ENCODE measurements around the gene FAM50B. TPM values are rescaled to one million over a fixed set of nuclear protein-coding genes. Genes with fewer than 3 reads are reported as not detected.

FAM50B gene
- total and polyA plus RNA-seq, 2 of the 13 experiments (the other 11 are each of a cell fraction or from before 2014, with no cell fraction given) = 0.05 TPM; not detected in 1

DNA sequence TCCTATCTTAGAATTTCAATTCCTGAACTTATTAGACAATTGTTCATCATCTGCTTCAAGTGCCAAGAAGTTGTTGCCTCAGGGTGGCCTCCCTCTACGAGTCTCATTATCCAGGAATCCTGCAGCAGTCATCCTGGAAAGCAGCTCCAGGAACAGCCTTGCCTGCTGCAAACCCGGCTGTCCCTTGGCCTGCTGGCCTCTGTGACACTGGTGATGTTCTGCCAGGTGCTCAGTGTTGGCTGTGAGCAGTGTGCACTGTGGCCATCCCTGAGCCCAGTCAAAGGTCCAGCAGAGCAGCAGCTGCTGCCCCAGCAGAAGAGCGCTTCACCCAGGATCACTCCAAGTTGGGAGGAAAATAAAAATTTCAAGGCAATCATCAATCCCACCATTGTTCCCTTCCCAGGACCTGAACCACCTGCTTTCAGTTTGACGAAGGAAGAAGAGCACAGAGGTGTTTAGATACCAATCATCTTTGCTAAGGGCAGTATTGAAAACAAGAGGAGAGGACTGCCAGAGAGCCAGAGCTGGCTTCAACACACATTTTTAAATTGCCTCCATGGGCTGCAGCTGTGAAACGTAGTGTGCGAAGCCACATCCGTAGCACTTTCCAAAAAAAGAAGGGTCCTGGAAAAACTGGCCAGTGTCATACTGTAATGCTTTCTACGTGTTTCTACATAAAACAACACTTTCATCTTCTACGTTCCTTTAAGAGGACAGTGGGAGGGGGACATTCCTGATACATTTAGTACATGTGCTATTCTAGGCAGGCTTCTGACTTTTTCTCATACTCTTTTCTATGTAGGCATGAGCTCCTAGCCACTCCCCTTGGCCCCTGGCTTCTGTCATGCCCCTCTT, 7.2 kb upstream of the FAM50B start (continued):
- TF ChIP-seq, protein P1, sequence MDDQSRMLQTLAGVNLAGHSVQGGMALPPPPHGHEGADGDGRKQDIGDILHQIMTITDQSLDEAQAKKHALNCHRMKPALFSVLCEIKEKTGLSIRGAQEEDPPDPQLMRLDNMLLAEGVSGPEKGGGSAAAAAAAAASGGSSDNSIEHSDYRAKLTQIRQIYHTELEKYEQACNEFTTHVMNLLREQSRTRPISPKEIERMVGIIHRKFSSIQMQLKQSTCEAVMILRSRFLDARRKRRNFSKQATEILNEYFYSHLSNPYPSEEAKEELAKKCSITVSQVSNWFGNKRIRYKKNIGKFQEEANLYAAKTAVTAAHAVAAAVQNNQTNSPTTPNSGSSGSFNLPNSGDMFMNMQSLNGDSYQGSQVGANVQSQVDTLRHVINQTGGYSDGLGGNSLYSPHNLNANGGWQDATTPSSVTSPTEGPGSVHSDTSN (CRISPR knock-in tag; IDR thresholded peaks at IDR 0.05; ENCODE audit: borderline replicate concordance) = no peak
- TF ChIP-seq NFKB2 (CRISPR knock-in tag; IDR thresholded peaks at IDR 0.05; ENCODE audit: borderline replicate concordance) (peak; percentile 47; the same call in 1 of the 2 replicates), ZNF224 (CRISPR knock-in tag; IDR thresholded peaks at IDR 0.05) (no peak), SAFB2 (CRISPR knock-in tag; IDR thresholded peaks at IDR 0.05; ENCODE audit: borderline replicate concordance, low read depth) (no peak), ZMYM3 (CRISPR knock-in tag; IDR thresholded peaks at IDR 0.05) (peak; percentile 23; the same call in 1 of the 2 replicates), ZNF567 (CRISPR knock-in tag; IDR thresholded peaks at IDR 0.05; ENCODE audit: borderline replicate concordance) (peak; percentile 71; the same call in 1 of the 2 replicates), ZNF263 (CRISPR knock-in tag; IDR thresholded peaks at IDR 0.05) (no peak), NCOR1 (IDR thresholded peaks at IDR 0.05; ENCODE audit: borderline replicate concordance, low read length) (no peak), ZNF570 (CRISPR knock-in tag; IDR thresholded peaks at IDR 0.05; ENCODE audit: borderline replicate concordance) (no peak), ZBTB38 (CRISPR knock-in tag; IDR thresholded peaks at IDR 0.05) (peak; percentile 79), ZNF234 (CRISPR knock-in tag; conservative IDR thresholded peaks at IDR 0.05) (no peak), MEF2D (CRISPR knock-in tag; IDR thresholded peaks at IDR 0.05) (no peak), TEAD3 (CRISPR knock-in tag; optimal IDR thresholded peaks at IDR 0.05; ENCODE audit: borderline replicate concordance) (peak; percentile 44), ZBTB42 (CRISPR knock-in tag; IDR thresholded peaks at IDR 0.05) (no peak), ZNF496 (CRISPR knock-in tag; IDR thresholded peaks at IDR 0.05; ENCODE audit: insufficient replicate concordance) (no peak), ZNF205 (CRISPR knock-in tag; IDR thresholded peaks at IDR 0.05) (no peak), HDAC1 (CRISPR knock-in tag; IDR thresholded peaks at IDR 0.05) (no peak; the same call in 1 of the 2 replicates)
- TF ChIP-seq, protein P2, sequence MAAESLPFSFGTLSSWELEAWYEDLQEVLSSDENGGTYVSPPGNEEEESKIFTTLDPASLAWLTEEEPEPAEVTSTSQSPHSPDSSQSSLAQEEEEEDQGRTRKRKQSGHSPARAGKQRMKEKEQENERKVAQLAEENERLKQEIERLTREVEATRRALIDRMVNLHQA (CRISPR knock-in tag; IDR thresholded peaks at IDR 0.05) = no peak
- TF ChIP-seq, protein P3, sequence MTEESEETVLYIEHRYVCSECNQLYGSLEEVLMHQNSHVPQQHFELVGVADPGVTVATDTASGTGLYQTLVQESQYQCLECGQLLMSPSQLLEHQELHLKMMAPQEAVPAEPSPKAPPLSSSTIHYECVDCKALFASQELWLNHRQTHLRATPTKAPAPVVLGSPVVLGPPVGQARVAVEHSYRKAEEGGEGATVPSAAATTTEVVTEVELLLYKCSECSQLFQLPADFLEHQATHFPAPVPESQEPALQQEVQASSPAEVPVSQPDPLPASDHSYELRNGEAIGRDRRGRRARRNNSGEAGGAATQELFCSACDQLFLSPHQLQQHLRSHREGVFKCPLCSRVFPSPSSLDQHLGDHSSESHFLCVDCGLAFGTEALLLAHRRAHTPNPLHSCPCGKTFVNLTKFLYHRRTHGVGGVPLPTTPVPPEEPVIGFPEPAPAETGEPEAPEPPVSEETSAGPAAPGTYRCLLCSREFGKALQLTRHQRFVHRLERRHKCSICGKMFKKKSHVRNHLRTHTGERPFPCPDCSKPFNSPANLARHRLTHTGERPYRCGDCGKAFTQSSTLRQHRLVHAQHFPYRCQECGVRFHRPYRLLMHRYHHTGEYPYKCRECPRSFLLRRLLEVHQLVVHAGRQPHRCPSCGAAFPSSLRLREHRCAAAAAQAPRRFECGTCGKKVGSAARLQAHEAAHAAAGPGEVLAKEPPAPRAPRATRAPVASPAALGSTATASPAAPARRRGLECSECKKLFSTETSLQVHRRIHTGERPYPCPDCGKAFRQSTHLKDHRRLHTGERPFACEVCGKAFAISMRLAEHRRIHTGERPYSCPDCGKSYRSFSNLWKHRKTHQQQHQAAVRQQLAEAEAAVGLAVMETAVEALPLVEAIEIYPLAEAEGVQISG (CRISPR knock-in tag; IDR thresholded peaks at IDR 0.05) = 0 out of 2 replicates have a peak, but pooled peaks have one; percentile 16
- TF ChIP-seq, protein P4, sequence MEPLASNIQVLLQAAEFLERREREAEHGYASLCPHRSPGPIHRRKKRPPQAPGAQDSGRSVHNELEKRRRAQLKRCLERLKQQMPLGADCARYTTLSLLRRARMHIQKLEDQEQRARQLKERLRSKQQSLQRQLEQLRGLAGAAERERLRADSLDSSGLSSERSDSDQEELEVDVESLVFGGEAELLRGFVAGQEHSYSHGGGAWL (CRISPR knock-in tag; IDR thresholded peaks at IDR 0.05) = no peak
- TF ChIP-seq, protein P5, sequence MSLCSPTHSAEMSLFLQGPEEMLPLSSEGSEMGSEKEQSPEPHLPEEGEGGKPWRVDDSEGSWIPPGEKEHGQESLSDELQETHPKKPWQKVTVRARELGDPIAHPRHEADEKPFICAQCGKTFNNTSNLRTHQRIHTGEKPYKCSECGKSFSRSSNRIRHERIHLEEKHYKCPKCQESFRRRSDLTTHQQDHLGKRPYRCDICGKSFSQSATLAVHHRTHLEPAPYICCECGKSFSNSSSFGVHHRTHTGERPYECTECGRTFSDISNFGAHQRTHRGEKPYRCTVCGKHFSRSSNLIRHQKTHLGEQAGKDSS (CRISPR knock-in tag; IDR thresholded peaks at IDR 0.05; ENCODE audit: borderline replicate concordance, low read depth) = peak; percentile 66; the same call in 1 of the 2 replicates

All from HepG2 (cell line).